ENCODE data around the gene MYO16.

- TF ChIP-seq PBX3 (IDR thresholded peaks at IDR 0.05) (no peak), EP300 (IDR thresholded peaks at IDR 0.05) (no peak), POLR2A (IDR thresholded peaks at IDR 0.05; ENCODE audit: low read length) (no peak), CTCF (IDR thresholded peaks at IDR 0.05) (no peak), NR3C1 (IDR thresholded peaks at IDR 0.05) (no peak), TP53 (CRISPR knock-in tag; IDR thresholded peaks at IDR 0.05) (no peak), USF2 (IDR thresholded peaks at IDR 0.05) (no peak)
These were observed 184.3 kb downstream of the MYO16 start for GRCh38 chr13:108813587-108814170.
